Activated CD4-positive, CD25-positive, alpha-beta regulatory T cell treated with anti-CD3 and anti-CD28 coated beads, Interleukin-2, amount 50 U/mL, for 16 hours (primary cell): ENCODE results near the gene RAB40B.
"Not testable (repeated sequence)": the region's sequence is repeated elsewhere in the genome, so short reads cannot be mapped to it uniquely, and the experiment has no call there.

Source experiments
- DNase-seq: peaks from one replicate; pipeline ENCODE4 v3.0.0-alpha.2; 2020; ENCODE audit warnings: low read depth, low spot score

RAB40B gene

DNA sequence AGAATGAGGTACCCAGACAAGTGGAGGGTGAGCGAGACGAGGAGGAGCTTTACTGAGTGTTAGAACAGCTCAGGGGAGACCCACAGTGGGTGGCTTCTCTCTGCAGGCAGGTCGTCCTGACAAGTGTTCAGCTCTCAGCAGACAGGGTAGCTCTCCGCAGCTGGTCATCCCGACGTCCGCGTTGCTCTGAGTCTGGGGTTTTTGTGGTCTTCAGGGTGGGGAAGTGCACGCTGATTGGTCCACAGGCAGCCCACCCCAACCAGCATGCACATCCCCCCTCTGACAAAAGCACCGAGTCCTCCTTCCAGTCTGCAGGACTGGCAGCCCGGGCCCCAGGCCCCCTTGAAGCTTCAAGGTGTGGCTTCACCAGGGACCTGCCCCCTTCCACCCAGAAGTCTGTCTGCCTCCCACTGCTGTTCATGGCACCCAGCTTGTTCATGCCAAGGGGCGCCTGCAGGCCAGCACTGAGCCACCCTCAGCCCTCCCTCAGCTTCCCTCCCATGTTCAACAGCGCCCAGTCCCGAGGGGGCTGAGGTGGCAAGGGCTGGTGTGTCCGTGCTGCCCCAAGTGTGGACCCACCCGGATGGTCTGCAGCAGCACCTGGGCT is 30.4 kb downstream of the RAB40B start:
- no peak for DNase-seq

GRCh38 chr17:82667668-82668000 is 30.9 kb downstream of the RAB40B start:
- no peak for DNase-seq

- no peak for DNase-seq
Observed at GRCh38 chr17:82666931-82667667, 31.4 kb downstream of the RAB40B start.

DNA sequence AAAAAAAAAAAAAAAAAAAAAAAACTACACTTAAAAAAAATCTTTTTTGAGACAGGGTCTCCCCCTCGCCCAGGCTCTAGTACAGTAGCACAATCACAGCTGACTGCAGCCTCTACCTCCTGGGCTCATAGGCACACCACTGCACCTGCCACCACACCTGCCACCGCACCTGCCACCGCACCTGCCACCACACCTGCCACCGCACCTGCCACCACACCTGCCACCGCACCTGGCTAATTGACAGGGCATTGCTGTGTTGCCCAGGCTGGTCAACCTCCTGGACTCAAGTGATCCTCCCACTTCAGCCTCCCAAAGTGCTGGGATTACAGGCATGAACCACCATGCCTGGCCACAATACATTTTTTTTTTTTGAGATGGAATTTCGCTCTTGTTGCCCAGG is 32.6 kb downstream of the RAB40B start:
- no peak for DNase-seq

- DNase-seq, result no peak
Observed at GRCh38 chr17:82665217-82665616, 33.3 kb downstream of the RAB40B start.

GRCh38 chr17:82664701-82665182 is 33.8 kb downstream of the RAB40B start:
- DNase-seq, result no peak

DNA sequence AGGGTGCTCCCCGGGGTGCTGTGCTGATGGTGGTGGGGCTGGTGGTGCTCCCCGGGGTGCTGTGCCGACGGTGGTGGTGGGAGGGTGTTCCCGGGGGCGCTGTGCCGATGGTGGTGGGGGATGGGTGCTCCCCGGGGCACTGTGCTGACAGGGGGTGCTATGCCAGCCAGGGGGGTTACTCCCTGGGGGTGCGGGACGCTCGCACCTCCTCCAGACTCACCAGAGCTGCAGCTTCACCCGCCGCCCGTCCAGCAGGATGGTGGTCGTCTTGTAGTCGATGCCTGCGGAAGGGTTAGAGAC is 34.3 kb downstream of the RAB40B start:
- DNase-seq, result no peak

GRCh38 chr17:82663381-82664275 is 34.9 kb downstream of the RAB40B start:
- DNase-seq, result no peak

DNA sequence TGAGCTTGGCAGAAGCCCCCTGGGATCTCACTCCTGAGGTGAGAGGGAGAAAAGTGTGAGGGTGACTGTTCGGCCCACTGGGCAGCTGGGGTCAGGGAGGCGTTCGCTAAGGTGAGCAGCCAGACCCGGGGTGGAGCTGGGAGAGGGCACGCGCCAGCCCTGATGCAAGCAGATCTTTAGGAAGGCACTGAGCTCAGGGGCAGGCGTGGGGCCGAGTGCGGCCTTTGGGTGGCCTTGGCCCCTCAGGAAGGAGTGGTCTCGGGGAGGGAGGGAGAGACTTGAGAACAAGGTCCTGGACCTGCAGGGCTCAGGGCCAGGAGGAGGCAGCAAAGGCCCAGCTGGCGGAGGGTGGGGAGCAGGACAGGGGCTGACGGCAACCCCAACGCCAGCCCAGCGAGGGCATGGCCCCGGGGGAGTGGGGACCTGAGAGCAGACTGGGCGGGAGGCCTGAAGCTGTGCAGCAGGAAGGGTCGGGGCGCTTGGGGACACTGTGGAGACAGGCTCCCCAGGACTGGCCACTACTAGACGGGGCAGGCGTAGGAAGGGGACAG is 35.7 kb downstream of the RAB40B start:
- no peak for DNase-seq

- DNase-seq, result no peak
Observed at GRCh38 chr17:82661717-82662683, 36.5 kb downstream of the RAB40B start.

GRCh38 chr17:82659886-82660285 is 38.6 kb downstream of the RAB40B start:
- no peak for DNase-seq

- no peak for DNase-seq
Observed at GRCh38 chr17:82658796-82659452, 39.6 kb downstream of the RAB40B start.

- no peak for DNase-seq
Observed at GRCh38 chr17:82658331-82658730, 40.2 kb downstream of the RAB40B start.

- no peak for DNase-seq
Observed at GRCh38 chr17:82657926-82658325, 40.6 kb downstream of the RAB40B start.

GRCh38 chr17:82656266-82656665 is 42.2 kb downstream of the RAB40B start:
- DNase-seq, result no peak

GRCh38 chr17:82655523-82655922 is 43.0 kb downstream of the RAB40B start:
- no peak for DNase-seq

- no peak for DNase-seq
Observed at GRCh38 chr17:82655038-82655479, 43.4 kb downstream of the RAB40B start.

GRCh38 chr17:82654611-82655010 is 43.9 kb downstream of the RAB40B start:
- DNase-seq, result not testable (repeated sequence)

- DNase-seq, result no peak
Observed at GRCh38 chr17:82653651-82654528, 44.6 kb downstream of the RAB40B start.

DNA sequence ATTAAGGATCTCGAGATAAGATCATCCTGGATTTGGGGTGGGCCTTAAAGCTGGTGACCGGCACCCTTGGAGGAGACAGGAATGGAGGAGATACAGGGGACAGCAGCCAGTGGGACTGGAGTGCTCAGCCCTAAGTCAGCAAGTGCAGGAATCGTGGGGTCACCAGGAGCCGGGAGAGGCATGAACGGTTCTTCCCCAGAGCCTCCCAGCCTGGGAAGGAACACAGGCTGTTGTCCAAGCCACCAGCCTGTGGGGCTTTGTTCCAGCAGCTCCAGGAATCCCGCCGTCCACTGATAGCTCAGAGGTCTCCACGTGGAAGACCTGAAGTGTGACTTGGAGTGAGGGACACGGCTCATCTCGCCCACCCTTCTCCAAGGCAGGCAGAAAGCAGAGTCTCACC is 47.8 kb downstream of the RAB40B start:
- no peak for DNase-seq
